Testis (tissue), 3 donors: ENCODE results near the gene ACOT9. TPM values are rescaled to one million over a fixed set of nuclear protein-coding genes. Genes with fewer than 3 reads are reported as not detected.
A peak's percentile ranks its signal among the peaks of the same experiment; 100 is the strongest.
"Not testable (repeated sequence)": the region's sequence is repeated elsewhere in the genome, so short reads cannot be mapped to it uniquely, and the experiment has no call there.

Experiments
- DNase-seq: peaks from one replicate; pipeline ENCODE4 v3.0.0-alpha.2; 2019
- H3K27ac ChIP-seq, 2 donors: fragments of 200-600 bp; sonication (generic); one replicate each; pipeline ENCODE4 v1.5.1; 2019
- H3K27me3 ChIP-seq: fragments of 200-600 bp; sonication (generic); one replicate; pipeline ENCODE4 v1.5.1; 2019
- H3K36me3 ChIP-seq: fragments of 200-600 bp; sonication (generic); one replicate; pipeline ENCODE4 v1.5.1; 2017; ENCODE audit warnings: low read depth; ENCODE audit errors: missing control alignments
- H3K4me1 ChIP-seq: fragments of 200-600 bp; sonication (generic); one replicate; pipeline ENCODE4 v1.5.1; 2019
- H3K4me3 ChIP-seq, 2 donors: fragments of 200-600 bp; sonication (generic); one replicate each; pipeline ENCODE4 v1.5.1; 2017 to 2019
- H3K9me3 ChIP-seq: fragments of 200-600 bp; sonication (generic); one replicate; pipeline ENCODE4 v1.5.1; 2017
- CTCF ChIP-seq, 3 experiments: fragments of 450-650 bp in 2 of 3; fragments of 200-600 bp in 1 of 3; sonication (generic) in 1 of 3; IDR thresholded peaks; one replicate each; pipeline ENCODE4 v1.5.1; 2016 to 2019; ENCODE audit warnings: antibody characterized with exemption in 3 of 3, mild to moderate bottlenecking in 2 of 3, moderate library complexity in 1 of 3
- POLR2A ChIP-seq: fragments of 450-650 bp; IDR thresholded peaks from one replicate; pipeline ENCODE4 v1.6.1; 2017; ENCODE audit warnings: antibody characterized with exemption, mild to moderate bottlenecking, moderate library complexity
- WGBS, 2 donors: methylation state at CpG; one replicate each; pipeline ENCODE4 v1.1.5; 2018; 5-methylcytosine and 5-hydroxymethylcytosine counted together
- intact Hi-C: fragments of 100-400 bp; cut with DNase I; formaldehyde crosslinking; loops from one replicate; pipeline ENCODE4 v1.15.1; 2023; ENCODE audit warnings: low total_unique reads
- polyA plus RNA-seq: library from polyadenylated mRNA; stranded (reverse); fragments of 350-450 nt; fragmentation: Illumina TruSeq; extraction: RNeasy Lipid Tissue Mini Kit (QIAGEN cat#74804); gene quantifications from one replicate; pipeline ENCODE4 v1.2.3, GENCODE V29; 2014; ENCODE audit warnings: low read depth, low replicate concordance; ENCODE audit not compliant: insufficient read depth
- total RNA-seq, 2 donors: library from RNA; depleted of rRNA; stranded (reverse); fragments of >200 nt; gene quantifications; one replicate each; pipeline ENCODE4 v1.2.3, GENCODE V29; 2016

Gene ACOT9
- total and polyA plus RNA-seq, 3 donors from 2014 or later, result 22.0 to 29.4 (median 27.1) TPM

- Histone ChIP-seq H3K4me3 (no peak overlapping the region), H3K27me3 (no peaks in the 10 kb centered on the region), H3K27ac (no peak overlapping the region), H3K36me3 (no peaks in the 10 kb centered on the region), H3K4me1 (no peaks in the 10 kb centered on the region), H3K9me3 (no peaks in the 10 kb centered on the region)
- WGBS, 2 donors, result 0 to 5% methylated on average over 2 to 8 of the region's 8 CpGs
- peak; percentile 82 for DNase-seq
- TF ChIP-seq POLR2A (no peak), CTCF (IDR thresholded peaks at IDR 0.05) (peak in 2 of 3 experiments; percentile 13 to 42)
- intact Hi-C loops, result no loop called here
Observed at GRCh38 chrX:23694606-23695005, 48.5 kb downstream of the ACOT9 start.

GRCh38 chrX:23692166-23692565 lies 50.9 kb downstream of the ACOT9 start:
- Histone ChIP-seq H3K36me3 (no peaks in the 10 kb centered on the region), H3K4me3 (no peak overlapping the region), H3K9me3 (no peaks in the 10 kb centered on the region), H3K4me1 (no peaks in the 10 kb centered on the region), H3K27me3 (no peaks in the 10 kb centered on the region), H3K27ac (no peak overlapping the region)
- no peak for DNase-seq
- TF ChIP-seq POLR2A, result no peak
- no peak for TF ChIP-seq CTCF (IDR thresholded peaks at IDR 0.05)
- 91 to 94% methylated on average over 8 of the region's 8 CpGs for WGBS, 2 donors
- intact Hi-C loops, result no loop called here

- H3K36me3 ChIP-seq, H3K4me1 ChIP-seq, H3K27me3 ChIP-seq, H3K4me3 ChIP-seq, intact Hi-C loops, H3K9me3 ChIP-seq, DNase-seq, H3K27ac ChIP-seq: not testable (repeated sequence)
- WGBS, 2 donors, result 98 to 100% methylated on average over 3 of the region's 3 CpGs
Observed at GRCh38 chrX:23676486-23676885, 66.6 kb downstream of the ACOT9 start.

GRCh38 chrX:23673108-23673507 lies 70.0 kb downstream of the ACOT9 start:
- H3K4me1 ChIP-seq, result no peaks in the 10 kb centered on the region
- TF ChIP-seq POLR2A, result no peak
- no peak for TF ChIP-seq CTCF (IDR thresholded peaks at IDR 0.05)
- no peaks in the 10 kb centered on the region for H3K27me3 ChIP-seq
- no peak for DNase-seq
- intact Hi-C loops, result no loop called here
- H3K4me3 ChIP-seq, result no peak overlapping the region
- no peaks in the 10 kb centered on the region for H3K9me3 ChIP-seq
- H3K36me3 ChIP-seq, result no peaks in the 10 kb centered on the region
- 51 to 53% methylated on average over 3 of the region's 3 CpGs for WGBS, 2 donors
- H3K27ac ChIP-seq, result no peak overlapping the region

GRCh38 chrX:23670528-23670927 lies 72.5 kb downstream of the ACOT9 start:
- Histone ChIP-seq H3K27me3 (no peaks in the 10 kb centered on the region), H3K36me3 (no peaks in the 10 kb centered on the region), H3K27ac (no peak overlapping the region), H3K9me3 (no peaks in the 10 kb centered on the region), H3K4me3 (no peak overlapping the region), H3K4me1 (no peaks in the 10 kb centered on the region)
- intact Hi-C loops, result no loop called here
- DNase-seq, result no peak
- 45 to 75% methylated on average over 1 of the region's 1 CpG for WGBS, 2 donors
- TF ChIP-seq CTCF (IDR thresholded peaks at IDR 0.05) (no peak), POLR2A (no peak)
